GM21786 (cell line): ENCODE data around the gene TMEM255B.

Experiments used
- ATAC-seq: cut with Tn5 transposase; IDR thresholded peaks from one replicate; pipeline ENCODE4 v1.9.1; 2021; ENCODE audit not compliant: unreplicated experiment

The TMEM255B gene

DNA sequence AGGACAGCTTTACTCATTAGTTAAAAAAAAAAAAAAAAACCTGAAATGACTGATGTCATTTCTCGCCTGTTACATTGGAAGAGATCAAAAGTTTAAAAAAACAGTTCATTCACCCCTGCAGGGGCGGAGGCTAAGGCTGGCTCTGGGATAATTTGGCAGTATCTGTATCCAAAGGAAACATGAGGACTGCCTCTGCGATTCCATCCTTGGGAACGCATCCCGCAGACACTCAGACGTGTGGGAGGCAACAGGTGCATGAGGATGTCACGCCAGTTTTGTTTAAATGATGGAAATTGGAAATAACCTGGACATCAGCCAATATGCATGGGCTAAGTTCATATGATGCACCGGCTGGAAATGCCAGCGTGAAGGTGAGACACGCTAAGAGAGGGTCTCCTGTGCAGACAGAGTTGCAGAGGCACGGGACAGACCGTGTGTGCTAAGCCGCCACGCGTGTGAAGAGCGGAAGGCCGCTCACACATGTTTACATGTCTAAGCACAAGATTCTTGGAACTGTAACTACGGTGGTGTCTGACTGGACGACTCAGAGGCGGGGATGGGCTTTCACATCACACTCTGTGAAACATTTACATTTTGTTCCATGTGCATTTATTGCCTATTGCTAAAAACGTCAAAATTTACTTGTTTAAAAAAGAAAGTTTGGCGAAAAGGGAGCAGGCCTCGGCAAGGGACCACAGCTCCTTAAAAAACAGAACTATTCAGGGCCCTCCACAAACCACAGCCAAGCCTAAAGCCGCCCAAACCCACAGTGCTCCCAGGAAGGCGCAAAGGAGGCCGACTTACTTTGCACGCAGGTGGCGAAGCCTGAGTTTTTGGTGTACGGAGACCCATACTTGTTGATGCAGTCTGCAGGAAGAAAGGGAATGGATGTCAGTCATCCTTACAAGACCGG is 87.0 kb downstream of the TMEM255B start:
- ATAC-seq, result no peak

DNA sequence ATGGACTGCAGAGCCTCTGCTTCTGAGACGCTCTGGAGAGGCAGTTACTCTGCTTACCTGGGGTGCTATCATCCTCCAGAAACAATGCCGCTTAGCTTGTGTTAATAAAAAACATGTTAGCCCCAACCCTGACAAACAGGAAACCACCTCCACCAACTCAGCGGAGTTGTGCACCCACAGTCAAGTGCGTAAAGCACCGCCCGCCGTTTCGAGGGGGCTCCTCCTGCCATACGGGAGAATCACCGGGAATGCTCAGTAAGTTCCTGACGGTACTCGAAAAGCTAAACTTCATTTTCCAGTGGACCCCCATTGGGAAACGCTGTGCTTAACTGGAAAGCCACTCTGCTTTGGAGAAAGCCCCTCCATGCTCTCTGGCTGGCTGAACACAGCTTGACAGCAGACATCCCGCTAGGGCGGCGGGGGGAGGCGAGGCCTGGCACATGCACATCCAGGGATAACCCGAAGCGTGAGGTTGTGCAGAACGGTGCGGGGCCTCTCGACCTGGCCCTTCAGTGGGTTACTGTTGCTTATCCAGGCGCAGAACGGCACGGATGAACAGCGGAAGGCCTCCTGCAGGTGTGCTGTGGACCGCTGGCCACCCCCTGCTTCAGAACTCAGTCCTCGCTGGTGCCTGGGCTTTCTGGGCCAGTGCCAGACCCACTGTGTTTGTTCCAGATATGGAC is 87.8 kb downstream of the TMEM255B start:
- ATAC-seq, result no peak

DNA sequence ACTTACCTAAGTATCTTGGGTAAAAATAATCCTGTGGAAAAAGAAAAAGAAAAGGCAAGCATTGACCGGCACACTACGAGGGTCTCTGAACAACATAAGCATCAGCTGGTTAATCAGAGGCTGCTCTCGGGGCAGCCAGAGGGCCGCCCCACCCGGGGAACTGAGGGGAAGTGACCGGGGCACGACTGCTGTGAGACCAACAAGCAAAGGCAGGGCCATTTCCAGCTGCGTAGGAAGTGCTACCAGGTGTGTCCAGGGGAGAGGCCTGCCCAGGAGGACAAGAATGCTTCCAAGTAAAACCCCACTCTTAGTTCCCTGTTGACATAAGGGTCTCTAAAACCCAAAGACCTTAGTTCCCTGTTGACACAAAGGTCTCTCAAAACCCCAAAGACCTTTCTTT is 89.0 kb downstream of the TMEM255B start:
- ATAC-seq, result no peak

DNA sequence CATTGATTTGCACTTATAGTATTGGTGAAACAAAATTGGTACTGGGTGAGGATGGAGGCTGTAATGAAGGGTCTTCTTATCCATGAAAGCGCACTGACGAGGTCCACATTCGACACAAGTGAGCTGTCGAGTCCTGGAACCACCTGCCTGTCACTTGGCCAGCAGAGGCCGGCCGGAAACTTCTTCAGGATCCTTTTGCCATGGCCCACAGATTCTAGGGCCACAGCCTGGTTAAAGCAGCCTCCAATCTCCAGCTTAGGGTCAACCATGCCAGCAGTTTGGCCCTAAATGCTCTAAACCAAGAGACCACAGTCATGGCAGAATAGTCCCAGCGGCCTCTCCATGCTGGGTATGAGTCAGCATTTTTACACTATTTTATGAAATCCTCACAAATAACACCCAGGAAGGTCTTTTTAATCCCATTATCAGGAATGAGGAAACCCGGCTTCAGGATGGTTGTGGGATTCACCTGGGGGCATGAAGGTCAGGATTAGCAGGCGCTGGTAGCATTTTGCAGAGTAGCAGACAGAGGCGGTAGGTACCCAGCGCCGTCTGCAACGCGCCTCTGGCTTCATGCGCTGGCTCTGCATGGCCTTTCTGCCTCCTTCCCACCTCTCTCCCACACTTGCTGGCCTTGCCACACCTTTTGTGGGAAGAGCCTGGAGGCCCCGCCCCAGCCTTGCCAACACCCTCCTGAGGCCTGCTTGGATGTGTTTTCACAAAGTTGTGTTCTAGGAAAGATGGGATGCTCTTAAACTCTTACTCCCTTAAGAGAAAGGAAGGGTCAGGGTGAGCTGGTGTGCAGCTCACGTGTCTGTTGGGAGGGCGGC is 89.6 kb downstream of the TMEM255B start:
- ATAC-seq, result no peak

DNA sequence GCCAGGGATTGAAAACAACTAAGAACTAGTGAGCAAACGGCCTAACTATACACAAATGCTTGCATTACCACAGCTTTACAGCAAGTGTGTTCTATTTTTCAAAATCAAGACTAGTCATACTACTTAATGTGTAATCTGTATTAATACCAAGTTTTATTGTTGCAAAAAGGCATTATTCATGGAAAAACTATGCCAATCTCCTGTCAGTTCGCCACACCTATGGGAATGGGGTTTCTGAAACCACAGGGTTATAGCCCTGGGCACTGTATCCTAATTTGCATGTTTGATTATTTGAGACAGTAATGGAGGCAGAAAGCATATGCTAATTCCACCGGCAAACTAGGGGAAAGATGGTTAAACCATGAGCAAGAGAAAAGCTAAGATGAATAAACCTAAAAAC is 90.5 kb downstream of the TMEM255B start:
- no peak for ATAC-seq

DNA sequence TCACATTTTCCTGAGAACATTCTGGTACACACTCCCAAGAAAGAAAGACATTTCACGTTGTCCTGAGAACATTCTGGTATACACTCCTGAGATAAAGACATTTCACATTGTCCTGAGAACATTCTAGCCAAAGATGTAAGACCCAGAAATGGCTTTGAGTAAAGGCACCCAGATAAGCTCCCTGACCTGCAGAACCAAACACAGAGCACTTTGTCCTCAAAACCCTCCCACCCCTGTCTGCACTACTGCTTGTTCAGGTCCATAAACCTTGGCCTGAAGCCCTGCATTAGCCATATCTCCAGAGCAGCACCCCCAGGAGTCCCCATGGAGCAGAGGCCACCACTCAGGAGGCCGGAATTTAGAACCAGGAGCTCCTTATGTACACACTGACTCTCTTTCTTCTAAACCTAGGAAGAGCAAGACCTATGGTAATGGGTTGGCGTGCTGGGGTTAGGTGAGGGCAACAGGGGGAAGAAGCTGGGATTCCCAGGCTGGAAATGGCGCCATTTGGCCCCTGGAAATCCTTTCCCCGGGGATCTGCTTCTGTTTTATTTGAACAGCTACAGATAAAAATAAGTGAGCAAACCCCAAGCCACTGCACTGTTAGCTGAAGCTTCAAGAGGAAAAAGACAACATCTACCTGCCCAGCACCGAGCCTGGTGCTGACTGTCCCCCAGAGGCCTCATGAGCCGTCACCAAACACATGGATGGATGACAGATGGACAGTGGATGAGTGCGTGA is 91.1 kb downstream of the TMEM255B start:
- no peak for ATAC-seq

DNA sequence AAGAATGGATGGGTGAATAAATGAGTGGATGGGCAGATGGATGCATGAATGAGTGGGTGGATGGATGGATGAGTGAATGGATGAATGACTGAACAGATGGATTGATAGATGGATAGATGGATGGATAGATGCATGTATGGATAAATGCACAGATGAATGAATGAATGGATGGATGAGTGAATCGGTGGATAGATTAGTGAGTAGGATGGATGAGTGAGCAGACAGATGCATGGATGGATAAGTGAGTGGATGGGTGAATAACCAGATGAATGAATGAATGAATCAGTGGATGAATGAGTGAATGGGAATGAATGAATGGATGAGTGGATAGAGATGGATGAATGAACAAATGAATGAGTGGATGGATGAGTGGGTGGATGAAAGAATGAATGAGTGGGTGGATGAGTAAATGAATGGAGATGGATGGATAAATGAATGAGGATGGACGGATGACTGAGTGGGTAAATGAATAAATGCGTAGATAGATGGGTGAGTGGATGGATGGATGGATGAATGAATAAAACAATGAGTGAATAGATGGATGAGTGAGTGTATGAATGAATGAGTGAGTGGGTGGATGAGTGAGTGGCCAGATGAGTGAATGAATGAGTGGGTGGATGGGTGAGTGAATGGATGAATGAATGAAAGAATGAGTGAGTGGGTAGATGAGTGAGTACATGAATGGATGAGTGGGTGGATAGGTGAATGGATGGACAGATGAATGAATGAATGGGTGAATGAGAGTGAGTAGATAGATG is 91.9 kb downstream of the TMEM255B start:
- ATAC-seq, result no peak

DNA sequence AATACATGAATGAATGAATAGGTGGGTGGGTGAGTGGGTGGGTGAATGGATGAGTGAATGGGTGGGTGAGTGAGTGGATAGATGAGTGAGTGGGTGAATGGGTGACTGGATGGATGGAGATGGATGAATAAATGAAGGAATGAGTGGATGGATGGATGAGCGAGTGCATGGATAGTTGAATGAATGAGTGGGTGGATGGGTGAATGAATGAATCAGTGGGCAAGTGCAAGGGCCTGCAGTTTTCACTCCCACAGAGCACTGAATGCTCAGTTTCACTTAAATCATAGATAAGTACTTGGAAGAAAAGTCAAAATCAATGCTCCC is 92.4 kb downstream of the TMEM255B start:
- no peak for ATAC-seq

DNA sequence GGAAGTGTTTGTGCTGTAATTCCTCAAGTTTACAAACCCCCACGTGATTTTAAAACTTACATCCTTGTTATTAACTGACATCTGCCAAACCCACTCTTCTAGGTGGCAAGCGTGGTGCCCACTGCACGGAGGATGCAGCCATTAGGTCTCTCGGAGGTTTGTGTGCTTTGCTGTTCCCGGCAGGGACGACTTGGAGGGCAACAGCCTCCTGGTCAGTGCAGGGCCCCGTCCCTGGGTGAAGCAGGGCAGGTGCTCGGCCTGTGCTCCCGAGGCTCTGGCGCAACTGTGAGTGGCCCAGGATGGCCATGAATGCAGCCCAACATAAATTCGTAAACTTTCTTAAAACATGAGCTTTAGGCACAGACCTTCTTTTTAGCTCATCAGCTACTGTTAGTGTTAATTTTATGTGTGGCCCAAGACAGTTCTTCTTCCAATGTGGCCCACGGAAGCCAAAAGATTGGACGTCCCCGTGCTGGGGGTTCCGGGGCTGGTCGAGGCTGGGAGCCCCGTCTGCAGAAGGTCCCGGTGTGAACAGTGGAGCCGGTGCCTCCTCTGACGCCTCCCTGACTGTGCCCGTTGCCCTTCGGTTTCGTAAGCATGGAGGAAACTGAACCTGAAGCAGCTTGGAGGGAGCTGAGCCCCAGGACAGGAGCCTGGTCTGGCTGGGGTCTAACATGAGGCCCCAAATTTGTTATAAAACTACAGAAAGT is 93.0 kb downstream of the TMEM255B start:
- no peak for ATAC-seq

DNA sequence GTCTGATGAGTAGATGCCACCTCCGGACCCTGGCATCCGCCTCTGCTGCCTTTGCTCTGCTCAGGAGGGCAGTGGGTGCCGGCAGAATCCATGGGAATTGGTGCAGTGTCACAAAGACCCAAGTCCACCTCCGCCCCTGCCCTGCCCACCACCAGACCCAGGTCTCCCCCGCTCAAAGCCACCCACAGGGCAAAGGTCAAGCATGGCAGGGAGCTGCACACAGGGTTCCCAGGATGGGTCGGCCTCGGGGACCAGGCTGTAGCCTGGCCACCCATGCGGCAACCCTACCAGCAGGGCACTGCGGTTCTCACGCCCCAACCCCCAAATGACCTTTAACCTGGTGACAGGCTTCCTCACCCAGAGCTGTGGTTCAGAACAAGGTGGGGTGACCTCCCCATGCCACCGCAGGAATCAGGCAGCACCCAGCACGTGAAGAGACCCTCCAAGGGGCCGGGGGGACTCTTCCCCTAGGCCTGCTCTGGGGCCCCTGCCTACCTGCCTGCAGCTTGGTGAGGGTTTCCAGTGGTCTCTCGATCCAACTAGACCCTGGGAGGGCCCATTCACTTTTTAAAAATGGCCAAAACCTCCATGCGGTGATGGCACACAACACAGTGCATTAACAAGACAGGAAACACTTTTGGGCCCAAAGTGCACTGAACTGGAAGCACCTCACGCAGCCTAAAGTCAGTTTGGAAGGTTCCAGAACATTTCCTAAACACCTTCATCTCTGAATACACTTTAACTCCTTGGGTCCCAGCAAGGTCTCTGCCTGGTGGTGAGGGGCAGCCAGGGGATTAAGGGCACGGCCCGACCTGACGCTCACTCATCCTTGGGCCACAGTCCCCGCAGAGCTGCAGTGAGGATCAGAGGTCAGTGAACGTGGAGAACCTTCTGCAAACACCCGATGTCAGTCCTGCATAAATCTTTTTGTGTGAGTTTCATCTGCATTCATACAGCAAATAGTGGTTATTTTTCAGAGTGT is 93.8 kb downstream of the TMEM255B start:
- ATAC-seq, result no peak

DNA sequence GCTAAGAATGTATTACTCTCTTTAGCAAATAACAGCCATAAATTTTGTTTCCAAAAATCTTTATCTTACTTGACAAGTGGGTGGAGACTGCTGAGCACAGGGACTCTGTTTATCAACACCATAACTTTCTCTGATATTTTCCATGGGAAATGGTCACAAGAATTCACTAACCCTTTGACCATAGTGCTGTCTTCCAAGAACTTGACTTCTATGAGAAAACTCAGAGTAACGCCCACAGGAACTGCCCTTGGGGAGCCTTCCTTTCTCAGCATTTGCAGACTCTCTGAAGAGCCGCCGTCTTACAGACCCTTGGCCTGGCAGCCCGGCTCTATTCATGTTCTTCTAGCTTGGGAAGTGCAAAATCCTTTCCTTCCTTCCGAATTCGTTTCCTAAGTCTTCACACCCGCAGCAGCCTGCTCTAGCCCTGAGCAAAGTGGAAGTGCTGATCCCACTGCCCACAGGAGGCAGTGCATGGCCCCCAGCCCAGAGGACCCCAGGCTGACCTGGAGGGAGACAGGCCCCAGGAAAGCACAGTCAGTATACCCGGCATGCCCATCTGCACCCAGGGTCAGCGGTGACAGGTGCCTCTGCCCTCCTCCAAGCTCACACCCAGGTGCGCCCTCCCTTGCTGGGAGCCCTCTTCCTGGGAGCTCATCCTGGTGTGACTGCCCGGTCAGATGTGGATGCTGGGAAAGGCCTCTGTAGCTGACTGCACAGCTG is 94.7 kb downstream of the TMEM255B start:
- ATAC-seq, result no peak

DNA sequence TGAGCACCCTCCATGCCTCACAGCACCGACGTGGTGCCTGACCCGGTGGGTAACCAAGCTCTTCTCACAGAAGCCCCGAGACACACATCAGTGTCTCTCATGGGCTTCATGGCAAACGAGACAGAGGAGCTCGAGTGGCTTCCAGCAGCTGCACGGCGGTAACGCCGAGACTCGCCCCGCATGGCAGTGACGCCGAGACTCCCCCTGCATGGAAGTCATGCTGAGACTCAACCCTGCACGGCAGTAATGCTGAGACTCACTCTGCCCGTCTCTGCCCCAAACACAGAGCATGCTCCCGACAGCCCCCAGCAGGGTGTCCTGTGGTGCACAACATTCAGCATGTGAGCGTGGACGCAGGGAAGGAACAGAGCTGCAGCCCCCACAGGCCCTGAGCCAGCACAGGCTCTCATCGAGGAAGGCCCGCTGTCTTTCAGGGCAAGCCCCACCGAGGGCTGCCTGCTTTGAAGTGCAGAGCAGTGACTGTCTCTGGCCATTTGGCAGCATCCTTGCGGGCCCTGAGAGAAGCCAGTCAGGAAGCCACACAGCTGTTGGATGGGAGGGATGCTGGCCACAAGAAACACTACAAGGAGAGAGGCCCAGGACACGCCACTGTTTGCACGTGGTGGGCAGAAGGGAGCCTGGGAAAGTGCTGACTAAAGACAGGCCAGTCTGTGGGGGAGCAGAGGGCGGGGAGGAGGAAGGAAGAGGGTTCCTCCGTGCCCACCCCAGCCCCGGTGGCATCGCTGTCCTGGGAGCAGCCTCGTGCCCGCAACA is 95.4 kb downstream of the TMEM255B start:
- ATAC-seq, result no peak

DNA sequence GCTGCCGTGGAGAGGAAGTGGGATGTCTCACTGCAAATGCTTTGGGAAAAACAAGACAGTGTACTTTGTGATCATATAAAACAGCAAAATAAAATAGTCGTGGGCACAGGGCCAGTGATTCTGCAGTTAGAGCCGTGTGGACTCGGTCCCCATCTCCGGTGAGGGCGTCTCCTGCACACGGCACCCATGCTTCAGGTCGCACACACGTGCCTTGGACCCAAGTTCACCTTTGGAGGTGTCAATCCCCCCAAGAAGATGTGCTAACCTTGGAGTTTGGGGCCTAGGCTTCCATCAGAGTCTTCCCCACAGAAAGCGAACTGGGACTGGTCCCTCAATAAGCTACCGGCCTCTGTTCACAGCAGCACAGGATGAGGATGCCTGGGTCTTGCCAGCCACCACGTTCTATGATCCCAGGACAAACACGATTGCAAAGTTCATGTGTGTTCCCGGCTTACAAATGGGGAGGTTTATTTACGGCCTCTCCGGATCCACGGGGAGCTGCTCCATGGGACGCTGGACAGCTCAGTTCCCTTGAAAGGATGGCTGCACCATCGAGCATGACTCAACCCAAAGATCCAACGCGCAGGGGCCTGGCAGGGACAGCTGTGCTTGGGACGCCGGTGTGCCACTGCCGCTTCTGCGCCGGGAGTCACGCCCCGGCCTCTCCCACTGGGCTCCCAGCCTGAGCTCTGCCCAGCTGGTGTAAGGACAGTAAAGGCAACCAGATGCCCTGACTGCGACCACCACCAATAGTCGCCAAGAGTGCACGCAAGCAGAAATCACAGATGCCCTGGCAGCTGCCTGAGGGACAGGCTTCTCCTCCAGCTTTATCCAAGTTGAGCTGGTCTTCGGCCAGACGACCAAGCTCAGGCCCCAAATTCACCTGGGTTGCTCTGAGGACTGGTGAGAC is 96.2 kb downstream of the TMEM255B start:
- no peak for ATAC-seq

DNA sequence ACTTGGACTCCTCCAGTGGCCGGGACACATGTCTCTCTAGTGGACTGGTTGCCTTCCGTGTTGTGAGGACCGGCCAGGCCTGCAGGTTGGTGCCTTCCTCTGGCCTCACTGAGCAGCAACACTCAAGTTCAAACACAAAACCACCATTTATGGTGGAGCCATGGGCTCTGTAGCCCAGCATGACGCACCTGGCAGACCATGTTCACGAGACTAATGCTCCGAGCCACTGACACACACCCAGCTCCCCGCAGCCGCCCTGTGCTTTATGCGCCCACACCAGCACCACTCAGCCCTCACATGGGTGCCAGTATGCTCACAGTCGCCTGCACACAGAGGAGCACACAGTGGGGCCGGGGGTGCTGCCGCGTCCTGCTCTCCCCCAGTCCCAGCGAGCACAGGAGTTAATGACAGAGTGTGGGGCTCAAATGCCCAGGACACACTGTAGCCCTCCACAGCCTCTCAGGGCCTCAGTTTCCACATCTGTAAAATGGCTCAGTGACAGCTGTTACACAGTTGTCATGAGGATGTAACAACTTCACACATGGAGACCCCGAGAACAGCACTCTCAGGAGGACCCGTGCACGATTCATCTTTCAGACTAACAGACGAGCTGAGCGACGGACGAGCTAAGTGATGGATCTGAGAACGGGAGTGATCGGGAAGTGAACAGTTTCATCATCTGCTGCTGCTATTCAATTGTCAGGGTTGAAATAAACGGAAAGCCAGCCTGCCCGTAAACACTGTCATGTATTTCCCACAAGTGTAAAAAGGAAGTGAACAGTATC is 97.1 kb downstream of the TMEM255B start:
- ATAC-seq, result no peak

DNA sequence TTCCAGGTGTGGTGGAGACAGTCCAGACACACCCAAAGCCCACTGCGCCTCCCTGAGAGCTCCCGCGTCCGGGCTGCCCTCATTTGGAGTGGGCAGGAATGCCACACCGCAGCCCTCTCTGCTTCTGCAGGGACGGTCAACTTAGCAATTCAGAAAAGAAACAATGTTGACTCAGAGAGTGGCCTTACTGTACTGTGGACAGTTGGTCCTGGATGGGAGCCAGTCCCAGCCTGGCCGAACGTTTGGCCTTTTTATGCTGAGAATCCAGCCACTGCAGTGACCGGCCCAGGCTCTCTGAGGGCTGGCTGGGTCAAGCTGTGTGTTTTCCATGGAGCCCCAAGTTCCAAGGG is 97.7 kb downstream of the TMEM255B start:
- ATAC-seq, result no peak
